Measurements from ENCODE around the gene MON1B.
"Not testable (repeated sequence)": the region's sequence is repeated elsewhere in the genome, so short reads cannot be mapped to it uniquely, and the experiment has no call there.

MON1B gene

GRCh38 chr16:77169650-77170236 lies 21.2 kb upstream of the MON1B start:
- Histone ChIP-seq H3K9me3 (ENCODE audit: control insufficient read depth in 5 of 5, low read length in 5 of 5) (no peaks in the 10 kb centered on the region), H3K4me3 (ENCODE audit: low read depth in 1 of 5, low read length in 5 of 5) (no peak overlapping the region), H3K36me3 (ENCODE audit: control insufficient read depth in 5 of 5, insufficient read depth in 5 of 5, low read length in 5 of 5) (no peaks in the 10 kb centered on the region)

DNA sequence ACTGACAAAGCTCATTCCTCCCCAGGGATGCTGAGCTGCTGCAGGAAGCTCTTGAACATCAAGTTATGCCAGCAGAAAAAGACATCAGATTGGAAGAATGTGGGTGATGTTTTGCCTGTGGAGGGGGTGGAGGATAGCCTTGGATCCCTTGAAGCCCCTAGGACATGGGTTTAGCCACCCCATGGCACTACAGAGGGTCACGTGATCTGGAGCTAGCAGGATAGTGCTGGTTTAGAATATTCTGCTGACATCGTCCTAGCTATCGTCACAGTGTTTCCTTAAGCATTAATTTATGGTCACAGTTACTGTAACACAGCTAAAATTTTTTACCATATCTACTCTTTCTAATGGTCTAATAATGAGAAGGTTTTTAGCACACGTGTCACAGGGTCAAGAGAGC lies 20.2 kb upstream of the MON1B start:
- Histone ChIP-seq H3K4me3 (ENCODE audit: low read depth in 1 of 5, low read length in 5 of 5) (no peak overlapping the region), H3K27ac (ENCODE audit: low read depth, low read length) (no peak overlapping the region), H3K27me3 (ENCODE audit: control insufficient read depth in 5 of 5, insufficient read depth in 4 of 5, low read length in 5 of 5) (peaks cover 0 to 9% (median 4%) of the 10 kb centered on the region in 5 donors), H3K4me1 (ENCODE audit: control insufficient read depth in 5 of 5, insufficient read depth in 5 of 5, low read length in 5 of 5) (peaks cover 0 to 12% (median 0%) of the 10 kb centered on the region in 5 donors), H3K9ac (ENCODE audit: low read length in 5 of 5) (no peak overlapping the region), H3K9me3 (ENCODE audit: control insufficient read depth in 5 of 5, low read length in 5 of 5) (no peaks in the 10 kb centered on the region), H3K36me3 (ENCODE audit: control insufficient read depth in 5 of 5, insufficient read depth in 5 of 5, low read length in 5 of 5) (no peaks in the 10 kb centered on the region)

More at GRCh38 chr16:77169650-77170236, 21.2 kb upstream of the MON1B start:
- H3K27me3 ChIP-seq (ENCODE audit: control insufficient read depth in 5 of 5, insufficient read depth in 4 of 5, low read length in 5 of 5) = peaks cover 0 to 9% (median 4%) of the 10 kb centered on the region in 5 donors
- no peak overlapping the region for H3K9ac ChIP-seq (ENCODE audit: low read length in 5 of 5)
- H3K27ac ChIP-seq (ENCODE audit: low read depth, low read length) = no peak overlapping the region
- peaks cover 0 to 12% (median 0%) of the 10 kb centered on the region in 5 donors for H3K4me1 ChIP-seq (ENCODE audit: control insufficient read depth in 5 of 5, insufficient read depth in 5 of 5, low read length in 5 of 5)

- Histone ChIP-seq H3K27ac (ENCODE audit: low read depth, low read length) (no peak overlapping the region), H3K9ac (ENCODE audit: low read length in 5 of 5) (no peak overlapping the region), H3K9me3 (ENCODE audit: control insufficient read depth in 5 of 5, low read length in 5 of 5) (no peaks in the 10 kb centered on the region)
These were observed 19.0 kb upstream of the MON1B start for GRCh38 chr16:77171745-77172635.

GRCh38 chr16:77172951-77173350 lies 18.0 kb upstream of the MON1B start:
- H3K4me3 ChIP-seq (ENCODE audit: low read depth in 1 of 5, low read length in 5 of 5) = no peak overlapping the region
- H3K27ac ChIP-seq (ENCODE audit: low read depth, low read length) = no peak overlapping the region
- H3K27me3 ChIP-seq (ENCODE audit: control insufficient read depth in 5 of 5, insufficient read depth in 4 of 5, low read length in 5 of 5) = peaks cover 0 to 9% (median 4%) of the 10 kb centered on the region in 5 donors
- H3K9ac ChIP-seq (ENCODE audit: low read length in 5 of 5) = no peak overlapping the region
- H3K4me1 ChIP-seq (ENCODE audit: control insufficient read depth in 5 of 5, insufficient read depth in 5 of 5, low read length in 5 of 5) = peaks cover 0 to 12% (median 0%) of the 10 kb centered on the region in 5 donors
- no peaks in the 10 kb centered on the region for H3K36me3 ChIP-seq (ENCODE audit: control insufficient read depth in 5 of 5, insufficient read depth in 5 of 5, low read length in 5 of 5)
- no peaks in the 10 kb centered on the region for H3K9me3 ChIP-seq (ENCODE audit: control insufficient read depth in 5 of 5, low read length in 5 of 5)

More at GRCh38 chr16:77171745-77172635, 19.0 kb upstream of the MON1B start:
- no peak overlapping the region for H3K4me3 ChIP-seq (ENCODE audit: low read depth in 1 of 5, low read length in 5 of 5)
- peaks cover 0 to 9% (median 4%) of the 10 kb centered on the region in 5 donors for H3K27me3 ChIP-seq (ENCODE audit: control insufficient read depth in 5 of 5, insufficient read depth in 4 of 5, low read length in 5 of 5)
- peaks cover 0 to 12% (median 0%) of the 10 kb centered on the region in 5 donors for H3K4me1 ChIP-seq (ENCODE audit: control insufficient read depth in 5 of 5, insufficient read depth in 5 of 5, low read length in 5 of 5)
- H3K36me3 ChIP-seq (ENCODE audit: control insufficient read depth in 5 of 5, insufficient read depth in 5 of 5, low read length in 5 of 5) = no peaks in the 10 kb centered on the region

- no peaks in the 10 kb centered on the region for H3K9me3 ChIP-seq (ENCODE audit: control insufficient read depth in 5 of 5, low read length in 5 of 5)
- no peak overlapping the region for H3K27ac ChIP-seq (ENCODE audit: low read depth, low read length)
- H3K27me3 ChIP-seq (ENCODE audit: control insufficient read depth in 5 of 5, insufficient read depth in 4 of 5, low read length in 5 of 5) = no peaks in the 10 kb centered on the region
- no peak overlapping the region for H3K4me3 ChIP-seq (ENCODE audit: low read depth in 1 of 5, low read length in 5 of 5)
- H3K4me1 ChIP-seq (ENCODE audit: control insufficient read depth in 5 of 5, insufficient read depth in 5 of 5, low read length in 5 of 5) = no peaks in the 10 kb centered on the region
- no peaks in the 10 kb centered on the region for H3K36me3 ChIP-seq (ENCODE audit: control insufficient read depth in 5 of 5, insufficient read depth in 5 of 5, low read length in 5 of 5)
- H3K9ac ChIP-seq (ENCODE audit: low read length in 5 of 5) = no peak overlapping the region
These were observed 7.9 kb upstream of the MON1B start for GRCh38 chr16:77183137-77183536.

GRCh38 chr16:77186298-77186697 lies 4.7 kb upstream of the MON1B start:
- H3K36me3 ChIP-seq (ENCODE audit: control insufficient read depth in 5 of 5, insufficient read depth in 5 of 5, low read length in 5 of 5); H3K9me3 ChIP-seq (ENCODE audit: control insufficient read depth in 5 of 5, low read length in 5 of 5); H3K27me3 ChIP-seq (ENCODE audit: control insufficient read depth in 5 of 5, insufficient read depth in 4 of 5, low read length in 5 of 5); H3K27ac ChIP-seq (ENCODE audit: low read depth, low read length); H3K4me3 ChIP-seq (ENCODE audit: low read depth in 1 of 5, low read length in 5 of 5); H3K9ac ChIP-seq (ENCODE audit: low read length in 5 of 5); H3K4me1 ChIP-seq (ENCODE audit: control insufficient read depth in 5 of 5, insufficient read depth in 5 of 5, low read length in 5 of 5): not testable (repeated sequence)

- H3K9ac ChIP-seq (ENCODE audit: low read length in 5 of 5) = peak overlapping the region; percentile 56 to 91 (median 89)
- peak overlapping the region; percentile 92 to 99 (median 96) for H3K4me3 ChIP-seq (ENCODE audit: low read depth in 1 of 5, low read length in 5 of 5)
- peaks cover 0 to 22% (median 20%) of the 10 kb centered on the region in 5 donors for H3K36me3 ChIP-seq (ENCODE audit: control insufficient read depth in 5 of 5, insufficient read depth in 5 of 5, low read length in 5 of 5)
- H3K9me3 ChIP-seq (ENCODE audit: control insufficient read depth in 5 of 5, low read length in 5 of 5) = no peaks in the 10 kb centered on the region
- peaks cover 0 to 28% (median 21%) of the 10 kb centered on the region in 5 donors for H3K4me1 ChIP-seq (ENCODE audit: control insufficient read depth in 5 of 5, insufficient read depth in 5 of 5, low read length in 5 of 5)
- H3K27ac ChIP-seq (ENCODE audit: low read depth, low read length) = peak overlapping the region; percentile 98
- no peaks in the 10 kb centered on the region for H3K27me3 ChIP-seq (ENCODE audit: control insufficient read depth in 5 of 5, insufficient read depth in 4 of 5, low read length in 5 of 5)
These were observed 856 bp upstream of the MON1B start for GRCh38 chr16:77190190-77190477.

DNA sequence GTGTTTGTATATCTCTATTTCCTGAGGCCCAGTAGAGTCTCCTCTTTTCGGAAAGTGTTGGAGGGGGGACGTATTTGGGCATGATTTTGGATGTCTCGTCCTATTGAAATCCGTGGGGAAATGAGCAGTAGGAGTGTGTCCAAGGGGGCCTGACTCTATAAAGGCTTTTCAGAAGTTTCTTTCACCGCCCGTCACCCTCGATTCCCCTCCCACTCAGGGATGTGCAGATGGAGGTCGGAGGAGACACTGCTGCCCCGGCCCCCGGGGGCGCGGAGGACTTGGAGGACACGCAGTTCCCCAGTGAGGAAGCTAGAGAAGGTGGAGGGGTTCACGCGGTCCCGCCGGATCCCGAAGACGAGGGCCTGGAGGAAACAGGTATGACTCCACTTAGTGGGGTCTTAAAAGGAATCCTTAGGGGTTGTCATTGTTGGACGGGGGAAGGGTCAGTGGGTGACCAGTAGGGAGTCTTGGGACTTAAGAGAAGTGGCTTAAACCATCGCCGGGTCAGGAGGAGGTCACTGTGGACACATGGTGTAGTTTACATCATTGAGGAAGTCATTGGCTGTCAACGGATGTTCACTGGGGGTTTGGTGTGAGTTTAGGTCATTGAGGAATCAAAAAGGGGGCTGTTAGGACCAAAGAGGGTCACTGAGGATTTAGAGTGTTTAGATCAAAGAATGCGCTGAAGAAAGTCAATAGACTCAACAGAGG lies 424 bp downstream of the MON1B start:
- peaks cover 0 to 28% (median 21%) of the 10 kb centered on the region in 5 donors for H3K4me1 ChIP-seq (ENCODE audit: control insufficient read depth in 5 of 5, insufficient read depth in 5 of 5, low read length in 5 of 5)

DNA sequence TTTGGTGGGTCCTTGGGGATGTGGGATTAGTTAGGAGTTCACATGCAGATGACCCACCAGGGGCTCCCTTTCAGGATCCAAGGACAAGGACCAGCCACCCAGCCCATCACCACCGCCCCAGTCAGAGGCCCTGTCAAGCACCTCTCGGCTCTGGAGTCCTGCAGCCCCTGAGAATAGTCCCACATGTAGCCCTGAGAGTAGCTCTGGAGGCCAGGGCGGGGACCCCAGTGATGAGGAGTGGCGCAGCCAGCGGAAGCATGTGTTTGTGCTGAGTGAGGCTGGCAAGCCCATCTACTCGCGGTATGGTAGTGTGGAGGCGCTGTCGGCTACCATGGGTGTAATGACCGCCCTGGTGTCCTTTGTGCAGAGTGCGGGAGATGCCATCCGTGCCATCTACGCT lies 2.4 kb downstream of the MON1B start:
- Histone ChIP-seq H3K9me3 (ENCODE audit: control insufficient read depth in 5 of 5, low read length in 5 of 5) (no peaks in the 10 kb centered on the region), H3K36me3 (ENCODE audit: control insufficient read depth in 5 of 5, insufficient read depth in 5 of 5, low read length in 5 of 5) (peaks cover 0 to 51% (median 44%) of the 10 kb centered on the region in 5 donors), H3K27me3 (ENCODE audit: control insufficient read depth in 5 of 5, insufficient read depth in 4 of 5, low read length in 5 of 5) (no peaks in the 10 kb centered on the region), H3K9ac (ENCODE audit: low read length in 5 of 5) (no peak overlapping the region), H3K4me3 (ENCODE audit: low read depth in 1 of 5, low read length in 5 of 5) (no peak overlapping the region), H3K4me1 (ENCODE audit: control insufficient read depth in 5 of 5, insufficient read depth in 5 of 5, low read length in 5 of 5) (peaks cover 0 to 28% (median 21%) of the 10 kb centered on the region in 5 donors), H3K27ac (ENCODE audit: low read depth, low read length) (no peak overlapping the region)

More for the DNA sequence above, 424 bp downstream of the MON1B start:
- Histone ChIP-seq H3K36me3 (ENCODE audit: control insufficient read depth in 5 of 5, insufficient read depth in 5 of 5, low read length in 5 of 5) (peaks cover 0 to 35% (median 29%) of the 10 kb centered on the region in 5 donors), H3K27me3 (ENCODE audit: control insufficient read depth in 5 of 5, insufficient read depth in 4 of 5, low read length in 5 of 5) (no peaks in the 10 kb centered on the region), H3K9me3 (ENCODE audit: control insufficient read depth in 5 of 5, low read length in 5 of 5) (no peaks in the 10 kb centered on the region), H3K4me3 (ENCODE audit: low read depth in 1 of 5, low read length in 5 of 5) (peak overlapping the region; percentile 95 to 99 (median 96)), H3K9ac (ENCODE audit: low read length in 5 of 5) (peak overlapping the region; percentile 56 to 91 (median 89)), H3K27ac (ENCODE audit: low read depth, low read length) (peak overlapping the region; percentile 98)

Measured in subcutaneous abdominal adipose tissue (tissue), 5 donors.